Measurements from ENCODE around the gene CCDC63. TPM values are rescaled to one million over a fixed set of nuclear protein-coding genes. Genes with fewer than 3 reads are reported as not detected.

The CCDC63 gene
- polyA plus RNA-seq, 1 of the 3 experiments (the other 2 are of a cell fraction): not detected

- no peak overlapping the region for H3K27ac ChIP-seq (ENCODE audit: low read depth in 2 of 2, low read length in 1 of 2)
- DNase-seq: no peak
- peaks cover 17% of the 10 kb centered on the region; the same call in 1 of the 2 replicates for H3K27me3 ChIP-seq (ENCODE audit: insufficient read depth)
- no peak overlapping the region for H3K4me2 ChIP-seq
- POLR2A ChIA-PET: no interaction called here
- TF ChIP-seq ELF1 (IDR thresholded peaks at IDR 0.05) (no peak), RAD21 (IDR thresholded peaks at IDR 0.05; ENCODE audit: low read length) (no peak), SIN3A (IDR thresholded peaks at IDR 0.05; ENCODE audit: borderline replicate concordance, low read depth, low read length) (no peak), POLR2AphosphoS5 (IDR thresholded peaks at IDR 0.05; ENCODE audit: low read depth, low read length) (no peak), SMC3 (IDR thresholded peaks at IDR 0.05; ENCODE audit: low read depth, low read length) (no peak), MXI1 (IDR thresholded peaks at IDR 0.05; ENCODE audit: low read depth, low read length) (no peak)
- TF ChIP-seq, protein P1, sequence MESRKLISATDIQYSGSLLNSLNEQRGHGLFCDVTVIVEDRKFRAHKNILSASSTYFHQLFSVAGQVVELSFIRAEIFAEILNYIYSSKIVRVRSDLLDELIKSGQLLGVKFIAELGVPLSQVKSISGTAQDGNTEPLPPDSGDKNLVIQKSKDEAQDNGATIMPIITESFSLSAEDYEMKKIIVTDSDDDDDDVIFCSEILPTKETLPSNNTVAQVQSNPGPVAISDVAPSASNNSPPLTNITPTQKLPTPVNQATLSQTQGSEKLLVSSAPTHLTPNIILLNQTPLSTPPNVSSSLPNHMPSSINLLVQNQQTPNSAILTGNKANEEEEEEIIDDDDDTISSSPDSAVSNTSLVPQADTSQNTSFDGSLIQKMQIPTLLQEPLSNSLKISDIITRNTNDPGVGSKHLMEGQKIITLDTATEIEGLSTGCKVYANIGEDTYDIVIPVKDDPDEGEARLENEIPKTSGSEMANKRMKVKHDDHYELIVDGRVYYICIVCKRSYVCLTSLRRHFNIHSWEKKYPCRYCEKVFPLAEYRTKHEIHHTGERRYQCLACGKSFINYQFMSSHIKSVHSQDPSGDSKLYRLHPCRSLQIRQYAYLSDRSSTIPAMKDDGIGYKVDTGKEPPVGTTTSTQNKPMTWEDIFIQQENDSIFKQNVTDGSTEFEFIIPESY (IDR thresholded peaks at IDR 0.05; ENCODE audit: borderline replicate concordance, low read depth): no peak
- H3K4me1 ChIP-seq (ENCODE audit: control insufficient read depth in 1 of 2, insufficient read depth in 2 of 2, low read depth in 1 of 2, low read length in 1 of 2): no peaks in the 10 kb centered on the region
- no peaks in the 10 kb centered on the region for H3F3A ChIP-seq (replicated peaks; ENCODE audit: insufficient read depth)
- H3K9me2 ChIP-seq: no peaks in the 10 kb centered on the region
- H4K20me1 ChIP-seq (ENCODE audit: insufficient read depth): no peaks in the 10 kb centered on the region
- H3K79me2 ChIP-seq (ENCODE audit: insufficient read depth): no peaks in the 10 kb centered on the region
- H3K4me3 ChIP-seq (ENCODE audit: low read depth in 2 of 2, low read length in 1 of 2): no peak overlapping the region
- no peak overlapping the region for H2AFZ ChIP-seq (ENCODE audit: low read depth)
- CTCF ChIA-PET: no interaction called here
- no peaks in the 10 kb centered on the region for H3K9me3 ChIP-seq
- H3K36me3 ChIP-seq (replicated peaks in 1 of 2; ENCODE audit: control insufficient read depth in 1 of 2, insufficient read depth in 2 of 2, low read length in 1 of 2): no peaks in the 10 kb centered on the region
- WGBS (ENCODE audit: low lambda C conversion rate): 28% methylated on average over 1 of the region's 1 CpG
- no peak overlapping the region for H3K9ac ChIP-seq
These were observed 37.6 kb upstream of the CCDC63 start for GRCh38 chr12:110809149-110809548.

GRCh38 chr12:110811972-110812371 is 34.8 kb upstream of the CCDC63 start:
- 61% methylated on average over 6 of the region's 6 CpGs for WGBS (ENCODE audit: low lambda C conversion rate)
- Histone ChIP-seq H3K9ac (no peak overlapping the region), H3K4me1 (ENCODE audit: control insufficient read depth in 1 of 2, insufficient read depth in 2 of 2, low read depth in 1 of 2, low read length in 1 of 2) (no peaks in the 10 kb centered on the region), H3K4me2 (no peak overlapping the region), H3K36me3 (replicated peaks in 1 of 2; ENCODE audit: control insufficient read depth in 1 of 2, insufficient read depth in 2 of 2, low read length in 1 of 2) (no peaks in the 10 kb centered on the region), H3K79me2 (ENCODE audit: insufficient read depth) (no peaks in the 10 kb centered on the region), H3K9me3 (no peaks in the 10 kb centered on the region), H3K27ac (ENCODE audit: low read depth in 2 of 2, low read length in 1 of 2) (no peak overlapping the region), H3F3A (replicated peaks; ENCODE audit: insufficient read depth) (no peaks in the 10 kb centered on the region), H3K4me3 (ENCODE audit: low read depth in 2 of 2, low read length in 1 of 2) (no peak overlapping the region), H3K27me3 (ENCODE audit: insufficient read depth) (peaks cover 17% of the 10 kb centered on the region; the same call in 1 of the 2 replicates), H2AFZ (ENCODE audit: low read depth) (no peak overlapping the region), H4K20me1 (ENCODE audit: insufficient read depth) (no peaks in the 10 kb centered on the region), H3K9me2 (no peaks in the 10 kb centered on the region)
- POLR2A ChIA-PET: no interaction called here
- no peak for TF ChIP-seq POLR2AphosphoS5 (IDR thresholded peaks at IDR 0.05; ENCODE audit: low read depth, low read length)
- no peak for TF ChIP-seq GABPA (IDR thresholded peaks at IDR 0.05; ENCODE audit: low read depth)
- TF ChIP-seq, protein P1 (IDR thresholded peaks at IDR 0.05; ENCODE audit: borderline replicate concordance, low read depth): no peak
- TF ChIP-seq RCOR1 (IDR thresholded peaks at IDR 0.05; ENCODE audit: low read length): no peak
- TF ChIP-seq GATA2 (CRISPR knock-in tag; IDR thresholded peaks at IDR 0.05): no peak
- TF ChIP-seq TEAD4 (IDR thresholded peaks at IDR 0.05; ENCODE audit: borderline replicate concordance, insufficient read depth): no peak
- no peak for TF ChIP-seq SMC3 (IDR thresholded peaks at IDR 0.05; ENCODE audit: low read depth, low read length)
- no peak for TF ChIP-seq RXRA (IDR thresholded peaks at IDR 0.05; ENCODE audit: borderline replicate concordance, low read depth)
- TF ChIP-seq SIN3A (IDR thresholded peaks at IDR 0.05; ENCODE audit: borderline replicate concordance, low read depth, low read length): no peak
- TF ChIP-seq, protein P2, sequence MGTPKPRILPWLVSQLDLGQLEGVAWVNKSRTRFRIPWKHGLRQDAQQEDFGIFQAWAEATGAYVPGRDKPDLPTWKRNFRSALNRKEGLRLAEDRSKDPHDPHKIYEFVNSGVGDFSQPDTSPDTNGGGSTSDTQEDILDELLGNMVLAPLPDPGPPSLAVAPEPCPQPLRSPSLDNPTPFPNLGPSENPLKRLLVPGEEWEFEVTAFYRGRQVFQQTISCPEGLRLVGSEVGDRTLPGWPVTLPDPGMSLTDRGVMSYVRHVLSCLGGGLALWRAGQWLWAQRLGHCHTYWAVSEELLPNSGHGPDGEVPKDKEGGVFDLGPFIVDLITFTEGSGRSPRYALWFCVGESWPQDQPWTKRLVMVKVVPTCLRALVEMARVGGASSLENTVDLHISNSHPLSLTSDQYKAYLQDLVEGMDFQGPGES (IDR thresholded peaks at IDR 0.05; ENCODE audit: low read depth, low read length): no peak
- no peak for TF ChIP-seq USF2 (IDR thresholded peaks at IDR 0.05; ENCODE audit: borderline replicate concordance, low read depth, low read length)
- TF ChIP-seq YY1 (IDR thresholded peaks at IDR 0.05; ENCODE audit: low read depth): no peak
- no peak for TF ChIP-seq CTCF (IDR thresholded peaks at IDR 0.05)
- TF ChIP-seq CHD2 (IDR thresholded peaks at IDR 0.05; ENCODE audit: low read length, partially characterized antibody): no peak
- TF ChIP-seq, protein P3, sequence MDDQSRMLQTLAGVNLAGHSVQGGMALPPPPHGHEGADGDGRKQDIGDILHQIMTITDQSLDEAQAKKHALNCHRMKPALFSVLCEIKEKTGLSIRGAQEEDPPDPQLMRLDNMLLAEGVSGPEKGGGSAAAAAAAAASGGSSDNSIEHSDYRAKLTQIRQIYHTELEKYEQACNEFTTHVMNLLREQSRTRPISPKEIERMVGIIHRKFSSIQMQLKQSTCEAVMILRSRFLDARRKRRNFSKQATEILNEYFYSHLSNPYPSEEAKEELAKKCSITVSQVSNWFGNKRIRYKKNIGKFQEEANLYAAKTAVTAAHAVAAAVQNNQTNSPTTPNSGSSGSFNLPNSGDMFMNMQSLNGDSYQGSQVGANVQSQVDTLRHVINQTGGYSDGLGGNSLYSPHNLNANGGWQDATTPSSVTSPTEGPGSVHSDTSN (IDR thresholded peaks at IDR 0.05): no peak
- DNase-seq: no peak
- CTCF ChIA-PET: interaction anchor here (1.4 kb wide), 1 partner anchor 15 kb away, joined by 7 read pairs; no protein-coding TSS in a partner anchor

Measured in SK-N-SH (cell line).